COLO829 (cell line): Measurements from ENCODE around the gene TSHZ1.
"Not testable (repeated sequence)": the region's sequence is repeated elsewhere in the genome, so short reads cannot be mapped to it uniquely, and the experiment has no call there.

Source experiments
- DNase-seq: peaks from one replicate; pipeline ENCODE4 v3.0.0; 2012; ENCODE audit warnings: low spot score

Gene TSHZ1

DNA sequence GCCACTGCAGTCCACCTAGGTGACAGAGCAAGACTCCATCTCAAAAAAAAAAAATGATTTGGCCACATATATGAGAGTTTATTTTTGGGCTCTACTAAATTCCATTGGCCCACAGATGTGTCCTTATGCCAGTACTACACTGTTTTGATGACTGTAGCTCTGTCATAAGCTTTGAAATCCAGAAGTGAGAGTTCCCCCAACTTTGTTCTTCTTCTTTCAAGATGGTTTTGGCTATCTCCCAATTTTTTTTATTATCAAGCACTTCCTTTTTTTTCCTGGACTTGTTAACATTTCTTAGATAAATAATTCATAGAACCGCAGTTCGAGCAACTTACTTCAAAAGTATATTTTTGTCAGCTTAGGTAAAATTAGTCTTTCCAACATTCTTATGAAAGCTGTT lies 96.9 kb downstream of the TSHZ1 start:
- no peak for DNase-seq

DNA sequence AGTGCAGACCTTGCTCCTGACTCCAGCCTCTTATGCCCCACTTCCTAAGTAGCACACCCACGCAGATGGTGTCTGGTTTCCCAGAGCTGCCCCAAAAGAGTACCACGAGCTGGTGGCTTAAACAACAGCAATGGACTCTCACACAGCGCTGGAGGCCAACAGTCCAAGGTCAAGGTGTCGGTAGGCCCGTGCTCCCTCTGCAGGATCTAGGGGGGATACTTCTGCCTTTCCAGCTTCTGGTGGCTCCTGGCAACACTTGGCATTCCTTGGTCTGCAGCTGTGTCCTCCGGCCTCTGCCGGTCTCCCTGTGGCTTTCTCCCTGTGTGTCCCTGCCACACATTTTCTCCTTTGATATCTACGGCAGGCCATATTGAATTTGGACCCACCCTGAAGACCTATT lies 99.0 kb downstream of the TSHZ1 start:
- no peak for DNase-seq

GRCh38 chr18:75314117-75314516 lies 103.5 kb downstream of the TSHZ1 start:
- DNase-seq: peak; percentile 4

DNA sequence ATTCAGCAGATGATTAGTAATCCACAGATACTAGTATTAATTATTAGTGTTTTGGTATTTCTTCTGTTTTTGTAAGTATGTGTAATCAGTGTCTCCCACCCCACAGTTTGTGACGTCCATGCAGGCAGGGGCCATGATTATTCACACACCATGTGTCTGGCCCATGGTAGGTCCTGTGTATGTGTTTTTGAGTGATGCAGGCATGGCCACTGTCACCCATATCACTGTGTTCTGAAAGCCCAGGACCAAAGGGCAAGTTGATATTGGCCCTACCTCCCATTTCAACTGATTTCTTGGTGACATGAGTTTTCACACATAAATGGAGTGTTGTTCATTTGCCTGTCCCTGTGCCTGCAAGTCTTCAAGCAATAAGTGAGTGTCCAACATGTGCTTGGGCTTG lies 104.0 kb downstream of the TSHZ1 start:
- no peak for DNase-seq

GRCh38 chr18:75316223-75316622 lies 105.6 kb downstream of the TSHZ1 start:
- DNase-seq: no peak

GRCh38 chr18:75316826-75317225 lies 106.2 kb downstream of the TSHZ1 start:
- no peak for DNase-seq

DNA sequence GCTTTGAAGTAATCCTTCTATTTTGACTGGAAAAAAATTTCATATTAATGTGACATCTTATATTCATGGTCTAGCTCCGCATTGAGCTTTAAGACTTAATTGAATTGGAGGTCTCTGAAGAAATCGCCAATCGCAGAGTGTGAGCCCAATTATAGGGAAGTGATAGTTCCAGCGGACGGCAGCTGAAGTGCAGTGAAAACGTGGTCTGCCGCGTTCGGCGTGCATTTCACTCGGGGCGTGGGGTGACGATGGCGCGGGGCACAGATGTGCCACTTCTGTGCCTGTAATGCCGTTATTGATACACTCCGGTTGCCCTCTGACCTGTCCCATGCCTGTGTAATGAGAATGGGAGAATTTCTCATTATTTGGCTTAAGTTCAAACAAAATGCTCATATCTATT lies 106.7 kb downstream of the TSHZ1 start:
- DNase-seq: no peak

- DNase-seq: no peak
Observed at GRCh38 chr18:75317703-75318102, 107.1 kb downstream of the TSHZ1 start.

GRCh38 chr18:75319905-75320304 lies 109.3 kb downstream of the TSHZ1 start:
- DNase-seq: no peak

GRCh38 chr18:75320506-75320905 lies 109.9 kb downstream of the TSHZ1 start:
- DNase-seq: no peak

DNA sequence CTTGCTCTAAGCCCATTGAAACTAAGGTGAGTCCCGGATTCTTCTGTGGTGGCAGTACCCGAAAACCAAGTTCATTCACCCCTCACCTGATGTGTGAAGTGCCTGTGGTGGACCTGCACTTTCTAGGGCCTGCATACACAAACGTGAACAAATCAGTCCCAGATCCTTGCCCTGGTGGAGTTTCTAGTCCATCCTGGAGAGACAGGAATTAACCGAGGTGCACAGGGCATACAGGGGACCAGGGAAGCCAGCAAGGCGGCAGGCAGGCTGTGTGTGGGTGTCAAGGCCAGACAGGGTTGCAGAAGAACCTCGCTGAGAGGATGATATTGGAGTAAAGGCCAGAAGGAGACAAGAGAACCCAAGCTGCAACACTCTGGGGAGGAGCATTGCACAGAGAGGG lies 110.8 kb downstream of the TSHZ1 start:
- DNase-seq: no peak

DNA sequence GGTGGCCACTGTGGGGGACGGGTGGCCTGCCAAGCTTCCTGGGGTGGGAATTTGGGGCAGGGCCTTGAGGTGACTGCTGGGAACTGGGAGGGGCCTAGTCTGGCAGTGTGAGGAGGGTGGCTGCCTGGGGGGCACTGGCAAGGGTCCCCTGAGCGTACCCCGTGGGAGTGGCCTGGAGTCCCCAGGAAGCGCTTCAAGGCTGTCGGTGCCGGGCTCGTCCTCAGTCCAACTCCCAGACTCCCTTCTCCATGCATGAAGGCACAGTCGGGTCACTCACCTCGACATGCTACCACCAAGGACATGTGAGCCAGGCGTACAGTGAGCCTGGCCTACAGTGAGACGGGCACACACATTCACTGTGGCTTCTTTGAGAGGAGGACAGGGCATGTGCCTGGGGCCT lies 111.6 kb downstream of the TSHZ1 start:
- DNase-seq: no peak

DNA sequence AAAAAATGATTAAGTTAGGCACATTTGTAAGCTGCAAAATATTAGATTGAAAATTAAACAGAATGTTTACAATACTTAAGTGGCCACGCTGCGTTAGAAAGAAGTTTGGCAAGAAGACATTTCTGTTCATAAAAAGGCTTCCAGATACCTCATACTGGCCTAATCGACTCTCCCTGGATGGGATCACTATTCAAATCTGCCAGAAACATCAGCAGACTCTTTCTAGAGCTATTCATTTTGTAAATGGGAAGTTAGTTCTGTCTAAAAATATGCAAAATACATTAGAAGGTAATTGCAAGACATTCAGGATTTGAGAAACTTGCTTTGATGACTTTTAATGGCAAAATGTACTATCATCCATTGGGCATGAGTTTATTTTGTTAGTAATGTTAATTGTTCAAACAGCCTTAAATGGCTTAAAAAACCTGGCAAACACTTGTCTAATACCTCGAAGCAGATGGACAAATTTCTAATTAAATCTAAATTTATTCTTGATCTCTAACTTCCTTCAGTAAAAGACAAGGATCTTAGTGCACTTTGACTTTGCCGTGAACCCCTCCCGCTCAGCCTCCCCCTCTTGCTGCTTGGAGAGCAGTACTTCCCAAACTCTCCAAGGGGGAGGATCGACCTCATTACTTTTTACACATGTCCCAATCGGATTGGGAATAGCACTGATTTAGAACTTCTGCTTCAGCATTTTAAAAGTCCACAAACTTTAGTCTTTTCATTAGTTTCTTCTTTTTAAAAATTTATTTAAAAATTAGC lies 113.4 kb downstream of the TSHZ1 start:
- no peak for DNase-seq

GRCh38 chr18:75324686-75325257 lies 114.2 kb downstream of the TSHZ1 start:
- DNase-seq: no peak

GRCh38 chr18:75329753-75330152 lies 119.2 kb downstream of the TSHZ1 start:
- DNase-seq: not testable (repeated sequence)

- DNase-seq: no peak
Observed at GRCh38 chr18:75330308-75330707, 119.7 kb downstream of the TSHZ1 start.

DNA sequence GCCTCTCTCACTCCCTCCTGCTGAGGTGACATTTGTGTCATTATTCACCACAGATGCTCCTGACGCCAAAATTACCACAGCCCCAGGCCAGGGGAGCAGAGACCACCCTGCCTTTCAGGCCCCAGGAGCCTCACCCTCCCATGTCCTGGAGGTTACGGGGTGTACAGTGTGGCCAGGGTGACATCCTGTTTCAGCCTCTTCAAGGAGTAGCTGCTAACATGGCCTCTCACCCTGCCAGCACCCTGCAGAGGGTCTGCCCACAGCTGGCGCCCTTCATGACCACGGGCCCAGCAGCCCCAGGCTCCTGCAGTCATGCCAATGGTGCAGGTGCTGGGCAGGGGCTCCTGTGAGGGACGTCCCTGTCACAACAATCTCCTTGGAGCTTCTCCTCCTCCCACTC lies 124.3 kb downstream of the TSHZ1 start:
- DNase-seq: no peak

- DNase-seq: no peak
Observed at GRCh38 chr18:75335511-75335910, 124.9 kb downstream of the TSHZ1 start.

- DNase-seq: no peak
Observed at GRCh38 chr18:75336767-75337166, 126.2 kb downstream of the TSHZ1 start.

- no peak for DNase-seq
Observed at GRCh38 chr18:75337348-75337747, 126.8 kb downstream of the TSHZ1 start.

- no peak for DNase-seq
Observed at GRCh38 chr18:75338631-75339030, 128.0 kb downstream of the TSHZ1 start.
